ENCODE data around the gene FNIP2.

- no peak for TF ChIP-seq CTCF (IDR thresholded peaks at IDR 0.05)
- no peak for TF ChIP-seq POLR2AphosphoS5 (IDR thresholded peaks at IDR 0.05)
- no peak for TF ChIP-seq POLR2A (IDR thresholded peaks at IDR 0.05)
Observed at GRCh38 chr4:158836002-158836369, 67.2 kb downstream of the FNIP2 start.

Measured in prostate gland (tissue), 2 donors.